Breast epithelium (tissue), 3 donors: ENCODE measurements around the gene EPHA8.

Experiments used
- POLR2A ChIP-seq: fragments of 450-650 bp; IDR thresholded peaks from one replicate; pipeline ENCODE4 v1.6.1; 2016; ENCODE audit warnings: antibody characterized with exemption, mild to moderate bottlenecking, moderate library complexity
- POLR2AphosphoS5 ChIP-seq, 3 donors: sonication (generic); formaldehyde crosslinking; IDR thresholded peaks; one replicate each; pipeline ENCODE4 v1.6.1; 2017; ENCODE audit warnings: antibody characterized with exemption in 3 of 3
- TF ChIP-seq, protein P1 (sequence below), 3 donors: fragments of 450-650 bp; IDR thresholded peaks; one replicate each; pipeline ENCODE4 v1.5.1; 2016 to 2017; ENCODE audit warnings: antibody characterized with exemption in 3 of 3, mild to moderate bottlenecking in 3 of 3, moderate library complexity in 3 of 3

DNA sequence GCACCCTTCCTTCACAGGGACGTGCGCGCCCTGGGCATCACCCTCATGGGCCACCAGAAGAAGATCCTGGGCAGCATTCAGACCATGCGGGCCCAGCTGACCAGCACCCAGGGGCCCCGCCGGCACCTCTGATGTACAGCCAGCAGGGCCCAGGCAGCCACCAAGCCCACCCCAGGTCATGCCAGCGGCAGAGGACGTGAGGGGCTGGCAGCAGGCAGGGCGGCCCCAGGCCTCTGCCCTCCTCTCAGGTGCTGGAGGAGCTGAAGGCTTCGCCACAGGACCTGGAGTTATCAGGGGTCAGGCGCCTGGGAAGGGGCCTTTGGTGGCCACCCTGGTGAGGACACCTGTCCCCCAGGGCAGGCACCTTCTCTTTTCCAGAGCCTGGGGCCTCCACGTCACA is 38.3 kb downstream of the EPHA8 start:
- TF ChIP-seq POLR2A = no peak
- TF ChIP-seq, protein P1, sequence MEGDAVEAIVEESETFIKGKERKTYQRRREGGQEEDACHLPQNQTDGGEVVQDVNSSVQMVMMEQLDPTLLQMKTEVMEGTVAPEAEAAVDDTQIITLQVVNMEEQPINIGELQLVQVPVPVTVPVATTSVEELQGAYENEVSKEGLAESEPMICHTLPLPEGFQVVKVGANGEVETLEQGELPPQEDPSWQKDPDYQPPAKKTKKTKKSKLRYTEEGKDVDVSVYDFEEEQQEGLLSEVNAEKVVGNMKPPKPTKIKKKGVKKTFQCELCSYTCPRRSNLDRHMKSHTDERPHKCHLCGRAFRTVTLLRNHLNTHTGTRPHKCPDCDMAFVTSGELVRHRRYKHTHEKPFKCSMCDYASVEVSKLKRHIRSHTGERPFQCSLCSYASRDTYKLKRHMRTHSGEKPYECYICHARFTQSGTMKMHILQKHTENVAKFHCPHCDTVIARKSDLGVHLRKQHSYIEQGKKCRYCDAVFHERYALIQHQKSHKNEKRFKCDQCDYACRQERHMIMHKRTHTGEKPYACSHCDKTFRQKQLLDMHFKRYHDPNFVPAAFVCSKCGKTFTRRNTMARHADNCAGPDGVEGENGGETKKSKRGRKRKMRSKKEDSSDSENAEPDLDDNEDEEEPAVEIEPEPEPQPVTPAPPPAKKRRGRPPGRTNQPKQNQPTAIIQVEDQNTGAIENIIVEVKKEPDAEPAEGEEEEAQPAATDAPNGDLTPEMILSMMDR (IDR thresholded peaks at IDR 0.05) = no peak
- TF ChIP-seq POLR2AphosphoS5 (IDR thresholded peaks at IDR 0.05) = no peak
